T47D (cell line): ENCODE data around the gene MEGF11.

ENCODE experiments used
- DNase-seq, 2 experiments: peaks; one replicate each; pipeline versions ENCODE4 v3.0.0 to v3.0.0-alpha.2; 2011 to 2012; ENCODE audit warnings: low read depth in 1 of 2, low spot score in 1 of 2
- JUND ChIP-seq: IDR thresholded peaks from 2 replicates; pipeline ENCODE4 v1.6.1; 2012; ENCODE audit warnings: low read depth
- in situ Hi-C: cut with HindIII; loops from 2 replicates; pipeline ENCODE4 v1.10.0; 2016; ENCODE audit warnings: low sequenced_read_pairs, low pct_unique_long_range_greater_than_20kb

Gene MEGF11

GRCh38 chr15:66066005-66066404 lies 187.5 kb downstream of the MEGF11 start:
- TF ChIP-seq JUND: no peak
- in situ Hi-C loops: no loop called here
- no peak for DNase-seq

GRCh38 chr15:66065325-66065724 lies 188.2 kb downstream of the MEGF11 start:
- in situ Hi-C loops: no loop called here

GRCh38 chr15:66063147-66063546 lies 190.4 kb downstream of the MEGF11 start:
- TF ChIP-seq JUND: no peak
- DNase-seq: no peak
- in situ Hi-C loops: no loop called here

More at GRCh38 chr15:66065325-66065724, 188.2 kb downstream of the MEGF11 start:
- TF ChIP-seq JUND: no peak
- DNase-seq: no peak

GRCh38 chr15:66057089-66057488 lies 196.5 kb downstream of the MEGF11 start:
- in situ Hi-C loops: no loop called here
- DNase-seq: no peak
- TF ChIP-seq JUND: no peak

- DNase-seq: no peak
- TF ChIP-seq JUND: no peak
- in situ Hi-C loops: no loop called here
Observed at GRCh38 chr15:66053991-66054390, 199.6 kb downstream of the MEGF11 start.

- in situ Hi-C loops: no loop called here
- no peak for TF ChIP-seq JUND
- DNase-seq: no peak
Observed at GRCh38 chr15:66051833-66052232, 201.7 kb downstream of the MEGF11 start.

- in situ Hi-C loops: no loop called here
- no peak for TF ChIP-seq JUND
- no peak for DNase-seq
Observed at GRCh38 chr15:66050264-66050663, 203.3 kb downstream of the MEGF11 start.

GRCh38 chr15:66049353-66049752 lies 204.2 kb downstream of the MEGF11 start:
- no peak for TF ChIP-seq JUND
- in situ Hi-C loops: no loop called here
- DNase-seq: no peak

GRCh38 chr15:66047321-66048024 lies 206.1 kb downstream of the MEGF11 start:
- DNase-seq: no peak
- no peak for TF ChIP-seq JUND
- in situ Hi-C loops: no loop called here

GRCh38 chr15:66046751-66047150 lies 206.8 kb downstream of the MEGF11 start:
- no peak for TF ChIP-seq JUND
- in situ Hi-C loops: no loop called here
- no peak for DNase-seq

- no peak for DNase-seq
- in situ Hi-C loops: no loop called here
- TF ChIP-seq JUND: no peak
Observed at GRCh38 chr15:66046326-66046725, 207.2 kb downstream of the MEGF11 start.

GRCh38 chr15:66045542-66045941 lies 208.0 kb downstream of the MEGF11 start:
- in situ Hi-C loops: no loop called here
- TF ChIP-seq JUND: no peak
- DNase-seq: no peak

GRCh38 chr15:66044837-66045236 lies 208.7 kb downstream of the MEGF11 start:
- in situ Hi-C loops: no loop called here
- no peak for TF ChIP-seq JUND
- no peak for DNase-seq

GRCh38 chr15:66043264-66043663 lies 210.3 kb downstream of the MEGF11 start:
- no peak for TF ChIP-seq JUND
- in situ Hi-C loops: no loop called here
- DNase-seq: no peak
